SKM-1 treated with dmso at 0.1 percent for 144 hours (cell line): ENCODE measurements around the gene CAMK1G.

ENCODE experiments used
- DNase-seq: peaks from one replicate; lab custom pipeline; 2025; ENCODE audit not compliant: unreplicated experiment; lab: John Stamatoyannopoulos, UW

Gene CAMK1G

DNA sequence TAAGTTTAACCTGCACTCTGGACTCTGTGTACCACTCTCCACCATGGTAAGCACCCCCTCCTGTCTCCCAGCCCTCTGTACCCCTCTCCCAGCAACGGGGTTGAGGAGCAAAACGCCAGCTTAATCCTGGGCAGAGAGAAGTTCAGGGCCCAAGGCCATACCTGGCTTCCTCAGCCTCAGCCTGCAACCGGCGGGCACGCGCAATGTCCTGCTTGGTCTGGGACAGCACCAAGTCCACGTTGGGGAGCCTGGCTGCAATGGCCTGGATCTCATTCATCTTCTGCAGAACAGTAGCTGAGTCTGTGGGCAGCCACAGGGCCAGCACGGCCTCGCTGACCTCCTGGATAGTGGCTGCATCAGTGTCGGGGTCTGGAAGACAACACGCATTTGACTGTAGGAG is 34.8 kb downstream of the CAMK1G start:
- DNase-seq, result no peak

DNA sequence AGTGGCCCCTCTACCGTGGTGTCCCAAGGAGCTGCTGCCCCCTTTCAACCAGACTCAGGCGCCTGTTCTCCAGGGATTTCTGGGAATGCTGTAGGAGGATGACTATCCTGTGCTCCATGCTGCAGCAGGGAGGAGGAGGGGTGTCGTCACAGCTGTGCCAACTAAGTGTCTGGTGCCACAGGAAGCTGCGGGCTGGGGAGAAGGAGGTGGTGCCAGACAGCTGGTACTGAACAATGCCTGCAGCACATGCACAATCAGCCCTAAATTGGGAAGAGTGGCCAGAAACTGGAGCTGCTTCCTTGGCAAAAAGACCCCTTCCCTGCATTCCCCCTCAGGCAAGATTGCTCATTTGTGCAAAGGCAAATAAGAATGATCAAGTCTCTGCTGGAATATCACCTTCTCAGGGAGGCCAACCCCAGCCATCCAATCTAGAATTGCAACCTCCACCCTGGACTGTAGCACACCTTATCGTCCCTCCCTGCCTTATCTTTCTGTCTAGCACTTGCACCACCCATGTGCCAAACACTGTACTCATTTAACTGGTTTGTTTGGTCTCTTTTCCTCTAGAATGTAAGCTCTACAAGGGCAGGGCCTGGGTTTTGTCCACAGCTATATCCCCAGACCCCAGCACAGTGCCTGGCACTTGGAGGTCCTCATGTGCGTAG is 35.4 kb downstream of the CAMK1G start:
- no peak for DNase-seq

DNA sequence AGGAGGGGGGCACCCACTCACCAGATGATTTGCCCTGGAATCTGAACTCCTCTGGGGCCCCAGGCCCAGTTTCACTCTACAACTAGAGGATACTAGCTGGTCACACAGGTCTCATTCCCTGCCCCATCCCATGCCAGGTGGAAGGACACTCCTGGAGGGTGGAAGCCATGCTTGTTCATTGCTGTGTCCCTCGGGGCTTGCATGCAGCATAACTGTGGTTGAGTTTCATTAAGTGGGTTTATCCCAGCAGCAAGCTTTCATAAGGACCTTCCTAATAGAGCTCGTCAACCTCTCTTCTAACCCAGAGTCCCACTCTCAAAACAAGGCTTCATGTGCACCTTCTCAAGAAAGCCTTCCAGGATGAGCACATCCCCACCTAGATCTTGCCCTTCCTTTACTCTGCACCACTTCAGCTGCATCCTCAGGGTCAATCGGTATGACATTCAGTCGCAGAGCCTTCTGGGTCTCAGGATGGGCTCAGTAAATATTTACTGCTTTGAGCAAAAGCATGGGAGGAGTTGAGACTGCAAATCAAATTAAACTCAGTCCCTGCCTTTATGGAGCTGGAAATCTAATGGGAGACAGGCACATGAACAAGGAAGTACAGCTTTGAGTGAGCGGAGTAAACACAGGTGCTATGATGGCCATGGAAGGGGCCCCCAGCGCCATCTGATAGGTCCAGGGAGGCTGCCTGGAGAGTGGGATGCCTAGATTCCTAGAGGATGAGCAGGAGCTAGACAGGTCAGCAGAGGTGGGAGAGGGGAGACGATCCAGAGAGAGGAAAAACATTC is 36.4 kb downstream of the CAMK1G start:
- DNase-seq, result no peak

DNA sequence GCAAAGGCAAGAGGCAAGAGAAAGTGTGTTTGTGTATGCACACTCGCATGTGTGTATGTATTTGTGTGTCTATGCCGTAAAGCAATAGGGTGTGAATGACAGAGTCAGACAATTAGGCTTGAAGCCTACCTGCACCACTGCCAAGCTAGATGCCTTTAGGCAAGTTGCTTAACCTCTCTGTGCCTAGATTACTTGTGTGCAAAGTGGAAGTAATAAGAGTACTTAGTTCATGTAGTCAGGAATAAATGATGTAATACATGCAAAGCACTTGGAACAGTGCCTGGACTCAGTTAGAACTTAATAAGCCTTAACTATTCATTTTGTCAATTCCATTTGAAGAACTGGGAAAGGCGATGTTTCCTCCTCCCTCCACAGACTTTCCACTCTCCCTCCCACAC is 37.0 kb downstream of the CAMK1G start:
- DNase-seq, result no peak

DNA sequence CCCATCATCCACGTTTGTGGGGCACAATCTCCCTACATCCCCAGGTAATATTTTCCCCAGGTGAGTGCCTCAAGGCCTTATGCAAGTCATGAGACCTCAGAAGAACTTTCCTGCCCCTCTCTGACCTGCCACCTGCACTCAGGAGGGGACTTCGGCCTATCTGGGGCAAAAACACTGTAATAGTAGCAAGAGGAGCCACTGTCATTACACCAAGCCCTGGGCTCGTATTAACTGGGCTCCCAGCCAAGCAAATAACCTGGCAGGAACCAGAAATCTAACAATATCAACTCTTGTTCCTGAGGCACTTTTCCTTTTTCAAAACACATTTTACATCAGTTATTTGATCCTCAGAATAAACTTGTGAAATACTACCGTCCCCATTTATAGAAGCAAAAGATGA is 37.8 kb downstream of the CAMK1G start:
- no peak for DNase-seq

DNA sequence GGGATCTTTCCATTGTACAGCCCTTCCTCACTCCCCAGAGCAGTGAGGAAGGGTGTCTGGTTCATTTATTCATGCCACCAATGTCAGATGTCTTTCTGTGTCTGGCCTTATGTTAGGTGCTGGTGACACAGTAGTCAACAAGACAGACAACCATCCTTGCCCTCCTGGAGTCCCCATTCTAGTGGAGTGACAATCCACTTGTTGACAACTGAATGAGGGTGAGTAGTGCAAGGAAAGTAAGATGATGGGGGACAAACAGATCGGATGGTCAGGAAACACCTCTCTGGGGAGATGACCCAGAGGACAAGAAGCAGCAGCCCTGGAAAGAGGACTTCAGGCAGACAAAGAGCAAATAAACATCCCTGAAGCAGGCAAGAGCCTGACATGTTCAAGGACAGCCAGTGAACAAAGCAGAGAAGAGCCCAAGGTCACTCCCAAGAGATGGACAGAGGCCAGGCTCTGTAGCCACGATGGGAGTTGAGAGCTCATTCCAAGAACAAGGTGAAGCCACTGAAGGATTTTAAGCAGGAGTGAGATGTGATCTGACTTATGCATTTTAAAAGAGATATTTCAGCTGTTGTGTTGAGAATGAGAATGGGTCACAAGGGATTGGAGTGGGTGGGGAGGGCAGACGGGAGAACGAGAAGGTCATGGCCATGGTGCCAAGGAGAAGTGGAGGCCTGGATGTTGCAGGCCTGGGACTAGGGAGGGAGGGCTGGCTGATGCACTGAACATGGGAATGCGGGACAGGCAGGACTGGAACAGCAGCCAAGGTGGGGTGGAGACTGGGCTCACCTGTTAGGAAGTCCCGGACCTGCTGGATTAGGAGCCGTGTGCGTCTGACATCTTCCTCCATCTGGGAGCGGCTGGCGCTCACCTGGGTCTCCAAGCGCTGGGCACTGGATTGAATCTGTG is 38.5 kb downstream of the CAMK1G start:
- DNase-seq, result no peak

DNA sequence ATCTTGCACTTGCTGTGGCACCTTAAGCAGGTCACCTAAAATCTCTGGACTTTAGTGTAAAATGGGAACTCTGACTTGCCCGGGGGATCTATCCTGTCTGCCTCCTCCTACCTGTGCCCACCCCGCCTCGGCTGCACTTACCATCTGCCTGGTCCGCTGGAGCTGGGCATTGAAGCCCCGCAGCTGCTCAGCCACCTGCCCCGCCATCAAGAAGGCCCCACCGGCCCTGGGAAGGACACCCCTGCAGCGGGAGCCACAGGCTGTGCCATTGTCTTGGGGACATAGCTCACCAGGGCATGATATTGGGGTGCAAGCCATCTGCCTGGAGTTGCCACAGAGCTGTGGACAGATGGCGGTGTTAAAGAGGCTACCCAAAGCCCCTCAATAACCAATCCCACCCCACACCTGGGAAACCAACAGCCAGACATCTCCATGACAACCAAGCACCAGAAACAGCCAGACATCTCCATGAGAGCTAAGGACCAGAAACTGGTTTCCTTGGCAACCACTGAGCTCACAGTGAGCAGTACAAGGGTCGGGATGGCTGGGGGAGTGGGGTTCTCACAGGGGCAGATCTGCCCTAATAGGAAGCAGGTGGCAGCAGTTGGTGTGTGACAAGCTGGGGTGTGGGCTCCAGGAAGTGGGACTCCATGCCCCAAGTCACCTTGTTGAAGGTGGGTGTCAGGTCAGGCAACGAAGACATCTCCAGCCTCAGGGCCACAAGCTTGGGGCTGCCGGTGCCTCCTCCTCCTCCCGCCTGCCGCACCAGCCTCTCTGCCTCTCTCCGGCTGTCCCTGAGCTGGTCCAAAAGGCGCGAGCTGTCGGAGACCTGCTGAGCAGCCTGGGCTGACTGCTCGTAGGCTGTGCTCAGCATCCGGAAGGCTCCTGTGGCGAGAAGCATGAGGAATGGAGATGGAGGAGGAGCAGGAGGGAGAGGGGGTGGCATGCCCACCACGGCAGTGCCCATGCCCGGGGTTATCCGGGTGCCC is 39.6 kb downstream of the CAMK1G start:
- DNase-seq, result no peak

DNA sequence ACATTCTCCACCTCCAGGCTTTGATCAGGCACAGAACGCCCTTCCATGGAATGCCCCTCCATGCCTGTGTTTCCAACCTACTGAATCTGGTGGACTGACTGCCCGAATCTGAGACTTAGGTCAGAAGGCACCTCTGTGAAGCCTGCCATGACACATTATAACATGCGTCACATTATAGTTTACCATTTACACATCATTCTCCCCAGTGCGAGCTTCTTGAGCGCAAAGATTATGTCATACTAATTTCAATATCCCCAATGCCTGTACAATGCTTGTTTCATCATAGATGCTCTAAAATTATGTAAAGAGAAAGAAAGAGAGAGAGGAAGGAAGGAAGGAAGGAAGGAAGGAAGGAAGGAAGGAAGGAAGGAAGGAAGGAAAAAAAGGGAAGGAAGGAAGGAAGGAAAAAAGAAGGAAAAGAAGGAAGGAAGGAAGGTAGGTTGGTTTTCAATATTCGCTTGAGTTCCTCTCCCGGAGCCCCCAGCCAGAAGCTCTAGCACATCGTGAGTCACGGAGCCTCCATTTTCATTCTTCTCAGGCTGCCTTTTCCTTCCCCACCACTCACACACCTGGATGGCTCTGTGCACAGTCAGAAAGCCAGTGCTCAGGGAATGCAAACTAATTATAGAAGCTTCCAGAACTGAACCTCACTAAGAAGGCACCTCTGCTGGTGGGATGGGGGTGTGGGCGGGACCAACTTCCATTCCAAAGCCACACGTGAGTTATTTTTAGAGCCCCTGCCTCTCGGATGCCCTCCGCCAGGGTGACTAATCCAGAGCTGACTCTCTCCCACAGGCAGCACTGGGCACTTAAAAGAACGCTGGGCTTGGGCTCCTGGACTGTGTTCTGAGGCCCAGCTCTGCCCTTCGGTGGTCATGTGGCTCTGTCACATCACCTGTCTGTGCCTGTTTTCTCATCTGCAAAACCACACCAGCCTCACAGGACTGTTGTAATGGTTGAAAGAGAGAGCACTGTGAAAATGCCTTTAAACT is 41.3 kb downstream of the CAMK1G start:
- DNase-seq, result no peak

DNA sequence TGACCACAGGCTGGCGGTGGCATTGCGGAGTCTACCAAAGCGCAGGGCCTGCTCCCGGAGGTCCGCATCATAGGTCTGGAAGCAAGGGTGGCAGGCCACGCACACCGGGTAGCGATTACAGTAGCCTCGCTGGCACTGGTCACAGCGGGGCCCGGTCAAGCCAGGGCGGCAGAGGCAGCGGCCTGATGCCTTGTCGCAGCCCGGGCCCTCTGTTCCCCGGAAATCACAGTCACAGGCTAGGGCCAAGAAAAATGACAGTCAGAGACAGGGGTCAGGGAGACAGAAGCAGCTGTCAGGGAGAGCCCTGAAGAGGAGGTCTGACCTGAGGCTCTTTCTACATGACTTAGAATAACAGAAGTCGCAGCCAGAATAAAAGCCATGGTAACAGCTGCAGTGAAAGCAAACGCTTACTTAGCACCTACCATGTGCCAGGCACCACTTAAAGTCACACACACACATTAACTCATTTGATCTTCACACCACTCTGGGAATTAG is 42.3 kb downstream of the CAMK1G start:
- DNase-seq, result no peak

DNA sequence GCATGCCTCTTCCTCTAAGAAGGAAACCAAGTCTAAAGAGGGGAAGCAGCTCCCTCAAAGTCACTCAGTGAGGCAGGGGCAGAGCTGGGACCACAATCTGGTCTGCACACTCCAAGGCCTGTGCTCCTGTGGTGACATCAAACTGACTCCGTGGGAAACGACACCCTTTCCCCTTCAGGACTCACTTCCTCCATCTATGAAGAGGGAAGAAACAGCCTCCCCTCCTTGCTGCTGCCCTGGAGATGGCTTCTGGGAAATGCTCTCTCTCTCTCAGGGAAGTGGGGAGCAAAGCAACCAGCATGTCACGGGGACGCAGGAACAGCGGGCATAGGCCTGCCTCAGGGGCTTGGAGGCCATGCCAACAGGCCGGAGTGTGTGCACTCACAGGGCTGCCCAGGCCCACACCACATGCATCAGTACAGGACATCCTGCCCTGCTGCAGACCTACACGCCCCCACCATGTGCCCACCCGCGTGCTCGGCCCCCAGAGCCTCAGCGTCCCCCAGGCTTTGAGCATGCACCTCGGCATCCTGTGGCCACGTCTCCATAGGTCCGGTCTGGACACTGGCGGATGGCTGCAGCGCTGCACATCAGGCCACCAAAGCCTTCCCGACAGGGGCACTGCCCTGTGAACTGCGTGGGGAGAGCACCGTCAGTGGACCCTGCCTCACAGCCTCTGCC is 43.0 kb downstream of the CAMK1G start:
- DNase-seq, result no peak

DNA sequence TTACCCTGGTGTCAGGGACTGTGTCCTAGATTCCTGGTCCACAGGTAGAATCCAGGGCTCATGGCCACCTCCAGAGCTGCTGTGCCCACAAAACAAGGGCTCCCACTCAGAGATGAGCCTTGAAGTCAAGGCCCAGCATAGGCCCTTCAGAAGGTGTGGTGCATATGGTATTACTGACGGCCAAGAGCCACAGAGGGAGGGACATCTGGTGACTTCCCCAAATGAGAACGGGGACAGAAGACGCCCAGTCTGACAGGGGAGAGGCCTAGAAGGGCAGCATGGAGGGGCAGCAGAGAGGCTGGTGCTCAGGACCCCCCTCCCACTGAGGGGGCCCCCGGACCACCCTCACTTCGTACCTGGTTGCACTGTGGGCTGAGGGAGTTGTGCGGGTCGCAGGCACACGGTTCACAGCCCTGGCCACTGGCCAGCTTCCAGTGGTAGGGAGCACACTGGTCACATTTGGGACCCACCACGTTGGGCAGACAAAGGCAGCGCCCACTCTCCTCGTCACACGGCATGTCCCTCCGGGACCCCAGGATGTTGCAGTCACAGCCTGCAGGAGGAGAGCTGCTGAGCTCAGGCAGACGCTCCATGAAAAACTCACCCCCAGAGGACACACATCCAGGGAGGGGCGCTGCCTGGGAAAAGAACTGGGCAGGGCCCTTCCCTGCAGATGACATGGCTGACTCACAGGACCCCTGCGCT is 43.7 kb downstream of the CAMK1G start:
- no peak for DNase-seq

DNA sequence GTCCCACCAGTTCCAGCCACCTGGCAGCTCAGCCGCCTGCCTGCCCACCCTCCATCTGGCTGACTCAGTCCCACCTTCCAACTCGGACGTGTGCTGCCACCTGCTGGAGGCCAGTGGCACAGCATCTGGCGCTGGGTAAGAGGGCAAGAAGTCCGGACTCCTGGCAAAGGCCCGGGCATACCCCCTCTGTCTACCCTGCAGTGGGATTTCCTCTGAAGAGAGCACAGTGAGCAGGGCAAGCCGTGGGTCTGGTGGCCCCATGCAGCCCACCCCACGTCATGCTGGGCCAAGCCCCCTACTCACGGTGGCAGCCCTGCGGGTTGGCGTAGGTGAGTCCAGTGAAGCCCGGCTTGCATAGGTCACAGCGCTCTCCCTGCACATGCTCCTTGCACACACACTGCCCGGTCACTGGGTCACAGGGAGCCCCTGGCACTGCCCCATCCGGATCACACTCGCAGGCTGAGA is 44.2 kb downstream of the CAMK1G start:
- peak; percentile 54 for DNase-seq

DNA sequence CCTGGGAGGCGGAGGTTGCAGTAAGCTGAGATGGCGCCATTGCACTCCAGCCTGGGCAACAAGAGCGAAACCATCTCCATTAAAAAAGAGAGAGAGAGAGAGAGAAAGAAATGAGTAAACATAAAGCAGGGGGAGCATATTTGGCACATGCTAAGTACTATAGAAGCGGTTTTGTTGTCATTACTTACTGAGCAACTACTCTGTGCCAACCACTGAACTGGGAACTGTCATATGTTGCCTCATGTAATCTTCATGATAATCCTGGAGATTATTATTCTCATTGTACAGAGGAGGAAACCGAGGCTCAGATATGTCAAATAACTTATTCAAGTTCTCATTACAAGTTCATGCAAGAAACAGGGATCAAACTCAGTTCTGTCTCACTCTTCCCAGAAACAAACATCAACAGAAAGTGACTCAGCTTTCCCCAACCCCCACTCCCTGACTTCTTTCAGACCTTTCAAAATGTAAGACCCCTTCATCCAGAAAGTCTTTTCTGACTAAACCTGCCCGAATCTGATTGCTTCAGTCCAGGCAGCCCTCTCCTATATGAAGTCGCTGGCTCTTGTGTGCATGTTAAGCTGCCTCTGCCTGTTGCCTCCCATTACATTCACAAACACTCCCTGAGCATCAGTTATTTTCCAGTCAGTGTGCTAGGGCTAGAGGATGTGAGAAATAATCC is 45.2 kb downstream of the CAMK1G start:
- DNase-seq, result no peak

DNA sequence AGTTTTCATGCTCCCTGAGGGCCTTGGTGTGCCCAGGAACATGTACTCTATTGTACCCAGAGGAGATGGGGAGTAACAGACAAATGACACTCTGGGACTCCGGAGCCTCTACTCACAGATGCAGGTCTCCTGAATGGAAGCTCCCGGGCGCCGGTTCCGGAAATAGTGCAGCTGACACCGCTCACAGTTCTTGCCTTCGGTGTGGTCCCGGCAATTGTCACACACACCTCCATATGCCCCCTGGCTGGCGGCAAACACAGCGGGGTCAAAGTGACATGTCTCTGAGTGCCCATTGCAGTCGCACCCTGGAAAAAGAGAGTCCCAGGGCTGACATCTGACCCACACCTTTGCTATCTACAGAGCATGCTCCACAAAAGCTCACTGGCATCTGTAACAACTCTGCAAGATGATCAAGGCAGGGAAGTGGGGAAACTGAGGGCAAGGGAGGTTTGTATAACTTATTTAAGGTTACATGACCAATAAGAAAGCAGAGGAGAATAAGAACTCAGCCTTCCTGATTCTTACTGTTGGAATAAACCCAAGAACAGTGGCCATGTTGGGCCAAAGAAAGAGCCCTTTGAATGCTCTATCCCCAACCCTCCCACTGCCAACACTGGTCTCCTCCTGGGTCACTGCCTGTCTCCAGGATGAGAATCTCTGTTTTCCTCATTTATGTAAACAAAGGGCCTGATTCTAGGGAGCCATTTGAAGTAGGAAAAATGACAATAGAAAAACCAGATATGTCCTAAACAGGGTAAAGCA is 46.3 kb downstream of the CAMK1G start:
- DNase-seq, result no peak

DNA sequence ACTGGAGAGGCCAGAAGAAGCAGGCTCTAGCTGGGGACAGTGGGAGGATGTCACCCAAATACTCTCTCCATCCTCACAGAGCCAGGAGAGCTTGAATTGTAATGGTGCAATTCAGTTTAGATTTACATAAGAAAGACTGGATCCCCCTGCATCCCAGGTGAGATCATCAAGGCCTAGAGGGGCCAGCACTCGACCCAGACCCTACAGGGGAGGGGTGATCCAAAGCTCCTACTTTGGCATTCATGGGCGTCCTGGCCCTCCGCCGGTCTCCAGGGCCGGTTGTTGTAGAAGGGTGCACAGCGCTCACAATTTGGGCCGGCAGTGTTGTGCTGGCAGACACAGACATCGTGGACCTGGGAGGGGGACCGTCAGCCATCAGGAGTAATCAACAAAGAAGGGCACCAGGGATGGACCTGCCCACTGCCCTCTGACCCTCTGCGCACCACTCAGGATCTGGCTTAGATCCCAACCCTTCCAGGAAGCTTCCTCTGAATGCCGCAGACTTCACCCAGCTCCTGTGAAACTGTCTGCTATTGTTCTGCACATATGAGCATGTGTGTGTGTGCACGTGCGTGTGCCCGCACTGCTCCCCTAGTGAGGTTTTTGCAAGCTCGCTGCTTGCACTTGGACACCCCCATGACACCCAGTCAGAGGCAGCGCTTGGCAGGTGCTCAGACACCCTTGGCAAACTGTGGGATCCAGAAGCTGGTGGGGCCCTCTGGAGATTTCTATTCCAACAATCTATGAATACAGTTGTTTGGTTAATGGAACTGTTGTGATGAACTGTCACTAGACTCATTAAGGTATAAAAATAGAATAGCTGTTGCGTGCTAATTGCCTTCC is 47.1 kb downstream of the CAMK1G start:
- DNase-seq, result no peak
